GM12878 (cell line): ENCODE measurements around the gene GRK6. TPM values are rescaled to one million over a fixed set of nuclear protein-coding genes. Genes with fewer than 3 reads are reported as not detected.
A peak's percentile ranks its signal among the peaks of the same experiment; 100 is the strongest.

Source experiments
- ATAC-seq: fragments of 200-7000 bp; cut with Tn5 transposase; 3 replicates; pipeline ENCODE4 v1.9.1; 2020; ENCODE audit warnings: mild to moderate bottlenecking, moderate library complexity
- BruUV-seq: library from RNA; stranded (reverse); fragments of 400-500 nt; replicated peaks from 2 replicates; lab custom pipeline; 2021; lab: Mats Ljungman, UMichigan
- CTCF ChIA-PET: fragments of 300-600 bp; sonication (Branson Sonifier 250); formaldehyde crosslinking; extraction: SDS; loops from one replicate; lab custom pipeline; 2021; ENCODE audit warnings: inconsistent platforms; lab: Yijun Ruan, JAX
- POLR2A ChIA-PET: fragments of 350-600 bp; formaldehyde crosslinking; extraction: SDS; loops from one replicate; lab custom pipeline; 2021; ENCODE audit warnings: inconsistent platforms; lab: Charles Lee
- RAD21 ChIA-PET: fragments of 300-600 bp; sonication (Branson Sonifier 250); formaldehyde crosslinking; loops from one replicate; lab custom pipeline; 2023; ENCODE audit warnings: antibody characterized with exemption; ENCODE audit not compliant: unreplicated experiment; lab: Charles Lee
- SMC1A ChIA-PET: fragments of 300-600 bp; sonication (Branson Sonifier 250); formaldehyde crosslinking; loops from one replicate; lab custom pipeline; 2023; ENCODE audit not compliant: unreplicated experiment, uncharacterized antibody; lab: Charles Lee
- DNase-seq: peaks from one replicate; pipeline ENCODE4 v3.0.0-alpha.2; 2011; ENCODE audit warnings: low read depth, low spot score
- FAIRE-seq: peaks from 3 replicates; lab custom pipeline; 2011; peaks lifted over from hg19 to GRCh38; lab: Jason Lieb, UNC
- H2AFZ ChIP-seq: 2 replicates; pipeline ENCODE4 v1.6.0; 2011; ENCODE audit warnings: low read depth, low read length, control low read depth; ENCODE audit not compliant: control insufficient read depth
- H3K27ac ChIP-seq: 2 replicates; pipeline ENCODE4 v1.5.1; 2011; ENCODE audit warnings: control low read depth; ENCODE audit not compliant: control insufficient read depth, insufficient read depth
- H3K27me3 ChIP-seq, 2 experiments: replicated peaks in 1 of 2; 2 replicates each; pipeline versions ENCODE4 v1.6.0 to v1.6.1; 2011; ENCODE audit warnings: low read length in 1 of 2; ENCODE audit not compliant: control insufficient read depth in 2 of 2, insufficient read depth in 2 of 2
- H3K36me3 ChIP-seq, 2 experiments: 2 replicates each; pipeline ENCODE4 v1.5.1; 2011; ENCODE audit warnings: low read length in 1 of 2; ENCODE audit not compliant: control insufficient read depth in 2 of 2, insufficient read depth in 2 of 2
- H3K4me1 ChIP-seq: 2 replicates; pipeline ENCODE4 v1.6.1; 2011; ENCODE audit warnings: mild to moderate bottlenecking, low read length, moderate library complexity, mixed read lengths; ENCODE audit not compliant: control insufficient read depth, insufficient read depth
- H3K4me2 ChIP-seq: 2 replicates; pipeline ENCODE4 v1.6.0; 2011; ENCODE audit warnings: control low read depth; ENCODE audit not compliant: control insufficient read depth, insufficient read depth
- H3K4me3 ChIP-seq: fragments of 200-600 bp; sonication (generic); 2 replicates; pipeline ENCODE4 v1.5.1; 2016
- H3K79me2 ChIP-seq: 2 replicates; pipeline ENCODE4 v1.6.0; 2011; ENCODE audit warnings: low read length; ENCODE audit not compliant: control insufficient read depth, insufficient read depth
- H3K9ac ChIP-seq: 2 replicates; pipeline ENCODE4 v1.8.0; 2011; ENCODE audit warnings: low read length, control low read depth, mixed read lengths; ENCODE audit not compliant: control insufficient read depth, insufficient read depth
- H3K9me3 ChIP-seq: replicated peaks from 3 replicates; pipeline ENCODE4 v1.5.1; 2011; ENCODE audit warnings: mild to moderate bottlenecking, low read length; ENCODE audit not compliant: control insufficient read depth, insufficient read depth
- H4K20me1 ChIP-seq: 2 replicates; pipeline ENCODE4 v1.6.0; 2011; ENCODE audit not compliant: control insufficient read depth, insufficient read depth
- ASH2L ChIP-seq: fragments of 300-600, 200-600 bp; sonication (generic); IDR thresholded peaks from 2 replicates; pipeline ENCODE4 v1.6.1; 2017; ENCODE audit warnings: low read depth, mild to moderate bottlenecking, borderline replicate concordance
- PAX8 ChIP-seq: fragments of 450-650 bp; IDR thresholded peaks from 2 replicates; pipeline ENCODE4 v1.6.1; 2017; ENCODE audit warnings: mild to moderate bottlenecking, moderate library complexity
- WGBS: methylation state at CpG from one replicate; pipeline ENCODE4 v1.1.6; 2016; ENCODE audit warnings: low lambda C conversion rate; ENCODE audit not compliant: insufficient replicate concordance, insufficient coverage; ENCODE audit errors: missing lambda C conversion rate; 5-methylcytosine and 5-hydroxymethylcytosine counted together
- in situ Hi-C: fragments of 300-500 bp; cut with MboI; formaldehyde crosslinking; loops from 9 replicates; pipeline ENCODE4 v1.14.3; 2018; ENCODE audit warnings: mixed read lengths
- intact Hi-C: fragments of 100-400 bp; cut with micrococcal nuclease; formaldehyde crosslinking; loops from one replicate; pipeline ENCODE4 v1.14.2; 2022; ENCODE audit not compliant: unreplicated experiment
- polyA plus RNA-seq, 11 experiments: library from polyadenylated mRNA; depleted of rRNA in 4 of 11; unstranded in 6 of 11; stranded (reverse) in 5 of 11; fragments of >200 nt; fragmentation: Nextera tagmentation in 4 of 11; fragmentation: Illumina TruSeq in 1 of 11; extraction: Ambion mirVana in 4 of 11; extraction: Trizol in 1 of 11; gene quantifications; 1 replicate in 1 of 11; 2 replicates in 10 of 11; pipeline versions ENCODE4 v1.2.1 to v1.2.3, GENCODE V29; 2011 to 2016; ENCODE audit warnings: inconsistent platforms in 2 of 11, missing spikeins in 2 of 11, low read depth in 1 of 11
- total RNA-seq, 4 experiments: library from RNA; depleted of rRNA in 3 of 4; stranded (reverse); fragments of >200 nt in 3 of 4; fragmentation: Illumina TruSeq in 1 of 4; extraction: Trizol in 1 of 4; gene quantifications; 2 replicates each; pipeline versions ENCODE4 v1.2.1 to v1.2.3, GENCODE V29; 2013 to 2021
- TF ChIP-seq, protein P1 (sequence below): IDR thresholded peaks from 2 replicates; pipeline ENCODE4 v1.6.1; 2011; ENCODE audit warnings: borderline replicate concordance, low read depth, mild to moderate bottlenecking, moderate library complexity, mixed read lengths, low read length; ENCODE audit not compliant: insufficient read depth; ENCODE audit errors: extremely low read length

GRK6 gene
- total and polyA plus RNA-seq, 10 of the 15 experiments (the other 5 are each of a cell fraction or from before 2014, with no cell fraction given): 0.79 to 124 (median 41.6) TPM

DNA sequence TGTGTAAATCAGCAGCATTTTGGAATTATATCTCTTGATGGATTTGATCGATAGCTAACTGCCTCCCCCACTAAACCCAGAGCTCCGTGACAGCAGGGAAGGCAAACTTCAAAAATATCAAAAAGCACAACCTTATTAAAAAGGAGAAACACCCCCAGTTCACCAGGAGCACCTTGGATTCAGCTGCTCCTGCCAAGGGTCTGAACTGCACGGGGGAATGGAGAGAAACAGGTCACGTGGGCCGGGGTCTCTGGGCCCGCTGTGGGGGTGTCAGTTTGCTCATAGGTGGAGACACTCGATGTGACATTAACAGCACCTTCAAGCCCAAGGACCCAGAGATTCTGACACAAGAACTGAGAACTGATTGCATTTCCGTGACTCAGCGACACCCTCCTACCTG lies 43.3 kb upstream of the GRK6 start:
- H4K20me1 ChIP-seq: no peaks in the 10 kb centered on the region
- intact Hi-C loops: no loop called here
- CTCF ChIA-PET: interaction anchor here (1.0 to 2.5 kb wide), 7 partner anchors 13 to 269 kb away, joined by 3 to 22 read pairs (median 6); partner anchors contain the start of gene LMAN2
- SMC1A ChIA-PET: interaction anchor here (0.6 to 1.4 kb wide), 6 partner anchors 12 to 779 kb away, joined by 3 to 5 read pairs (median 4); no protein-coding TSS in a partner anchor
- no peaks in the 10 kb centered on the region for H3K9me3 ChIP-seq
- no TSS peak for BruUV-seq
- no peak for ATAC-seq
- no peak overlapping the region for H2AFZ ChIP-seq
- no peak overlapping the region for H3K9ac ChIP-seq
- H3K27ac ChIP-seq: no peak overlapping the region
- POLR2A ChIA-PET: interaction anchor here (0.6 to 1.0 kb wide), 3 partner anchors 12 to 31 kb away, joined by 3 read pairs; partner anchors contain the start of gene LMAN2
- RAD21 ChIA-PET: interaction anchor here (0.7 to 1.5 kb wide), 4 partner anchors 14 to 39 kb away, joined by 3 to 5 read pairs (median 4); no protein-coding TSS in a partner anchor
- no peak overlapping the region for H3K4me3 ChIP-seq
- FAIRE-seq: no peak
- H3K4me2 ChIP-seq: no peak overlapping the region
- 50% methylated on average over 9 of the region's 9 CpGs for WGBS
- DNase-seq: no peak
- no peaks in the 10 kb centered on the region for H3K79me2 ChIP-seq
- H3K36me3 ChIP-seq: no peaks in the 10 kb centered on the region
- in situ Hi-C loops: loop anchor here (25.0 kb wide), 1 partner anchor 1346 kb away; no protein-coding TSS in a partner anchor
- peaks cover 10% of the 10 kb centered on the region for H3K4me1 ChIP-seq
- no peaks in the 10 kb centered on the region for H3K27me3 ChIP-seq
- TF ChIP-seq, protein P1, sequence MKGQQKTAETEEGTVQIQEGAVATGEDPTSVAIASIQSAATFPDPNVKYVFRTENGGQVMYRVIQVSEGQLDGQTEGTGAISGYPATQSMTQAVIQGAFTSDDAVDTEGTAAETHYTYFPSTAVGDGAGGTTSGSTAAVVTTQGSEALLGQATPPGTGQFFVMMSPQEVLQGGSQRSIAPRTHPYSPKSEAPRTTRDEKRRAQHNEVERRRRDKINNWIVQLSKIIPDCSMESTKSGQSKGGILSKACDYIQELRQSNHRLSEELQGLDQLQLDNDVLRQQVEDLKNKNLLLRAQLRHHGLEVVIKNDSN: peak; percentile 6
- TF ChIP-seq ASH2L: no peak

DNA sequence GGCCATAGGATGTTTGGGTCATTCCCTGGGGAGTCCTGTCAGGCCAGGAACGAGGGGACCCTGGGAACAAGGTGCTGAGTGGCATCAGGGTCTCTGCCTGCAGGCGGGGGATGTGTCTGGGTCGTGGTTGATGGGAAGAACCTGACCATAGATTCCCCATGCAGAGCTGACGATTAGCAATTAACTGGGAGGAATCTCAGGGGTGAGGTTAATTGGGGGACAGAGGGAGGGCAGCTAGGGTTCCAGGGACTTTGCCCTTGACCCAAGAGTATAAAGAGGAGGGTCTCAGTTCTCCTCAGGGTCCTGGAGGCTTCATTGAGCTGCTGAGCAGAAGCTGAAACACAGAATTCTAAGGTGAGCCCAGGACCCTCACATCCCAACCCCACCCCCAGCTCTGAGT lies 42.3 kb upstream of the GRK6 start, which contains the start of gene SLC34A1:
Gene SLC34A1, plus strand, starts transcription at position 301 of the 400 bp plus-strand sequence. CDS start 1,308 bp downstream, outside the sequence.
- Histone ChIP-seq H3K9ac (no peak within 1 kb of the TSS), H3K4me1 (peaks cover 17% of the 10 kb centered on the region), H3K36me3 (no peaks in the 10 kb centered on the region), H3K27ac (no peak within 1 kb of the TSS), H3K4me2 (no peak within 1 kb of the TSS), H2AFZ (no peak within 1 kb of the TSS), H3K4me3 (no peak within 1 kb of the TSS), H3K27me3 (no peaks in the 10 kb centered on the region)
- intact Hi-C loops (no loop called here), in situ Hi-C loops (loop anchor here (25.0 kb wide), 1 partner anchor 1347 kb away; no protein-coding TSS in a partner anchor)
- DNase-seq (no peak), ATAC-seq (no peak)
- 23% methylated on average over 4 of the region's 4 CpGs for WGBS
- SMC1A ChIA-PET: interaction anchor here (1.3 kb wide), 1 partner anchor 13 kb away, joined by 4 read pairs; no protein-coding TSS in a partner anchor
- no peak for TF ChIP-seq PAX8
- TF ChIP-seq, all 136 proteins: peak for 0
- no peaks in the 10 kb centered on the region for H4K20me1 ChIP-seq
- POLR2A ChIA-PET: interaction anchor here (0.8 kb wide), 1 partner anchor 28 kb away, joined by 3 read pairs; no protein-coding TSS in a partner anchor
- no peaks in the 10 kb centered on the region for H3K79me2 ChIP-seq
- no peak for FAIRE-seq
- RAD21 ChIA-PET: interaction anchor here (0.6 to 0.8 kb wide), 2 partner anchors 68 to 266 kb away, joined by 3 read pairs; no protein-coding TSS in a partner anchor
- no peaks in the 10 kb centered on the region for H3K9me3 ChIP-seq
- no TSS peak for BruUV-seq
- CTCF ChIA-PET: interaction anchor here (0.6 to 2.5 kb wide), 6 partner anchors 9 to 848 kb away, joined by 3 to 22 read pairs (median 4); no protein-coding TSS in a partner anchor
